ENCODE measurements around the gene OSMR. TPM values are rescaled to one million over a fixed set of nuclear protein-coding genes. Genes with fewer than 3 reads are reported as not detected.

The OSMR gene
- total and polyA plus RNA-seq, 2 of the 13 experiments (the other 11 are each of a cell fraction or from before 2014, with no cell fraction given), result 21.3 to 86.5 TPM

- no peak for TF ChIP-seq PHF20 (CRISPR knock-in tag; IDR thresholded peaks at IDR 0.05)
- TF ChIP-seq RARG (CRISPR knock-in tag; IDR thresholded peaks at IDR 0.05; ENCODE audit: low read depth), result no peak
- TF ChIP-seq BHLHE40 (IDR thresholded peaks at IDR 0.05; ENCODE audit: low read length), result no peak
- TF ChIP-seq AGO1 (IDR thresholded peaks at IDR 0.05; ENCODE audit: low read depth, low read length, poor library complexity, severe bottlenecking), result no peak
- TF ChIP-seq ZKSCAN1 (IDR thresholded peaks at IDR 0.05; ENCODE audit: low read length), result no peak
Measured at GRCh38 chr5:38802125-38802524, 43.7 kb upstream of the OSMR start (continued).

- FAIRE-seq, result no peak
- CTCF ChIA-PET (ENCODE audit: low intra/inter-chr PET ratio, low total read pairs), result no interaction called here
- TF ChIP-seq NFKBIZ (CRISPR knock-in tag; IDR thresholded peaks at IDR 0.05), result no peak
- TF ChIP-seq FOXA1 (IDR thresholded peaks at IDR 0.05), result no peak
- TF ChIP-seq FOXA1 (CRISPR knock-in tag; IDR thresholded peaks at IDR 0.05), result peak; percentile 48; the same call in 1 of the 2 replicates
- TF ChIP-seq PRPF4 (IDR thresholded peaks at IDR 0.05; ENCODE audit: low read depth, low read length, poor library complexity, severe bottlenecking), result no peak
- TF ChIP-seq ZBTB37 (CRISPR knock-in tag; IDR thresholded peaks at IDR 0.05), result no peak
- TF ChIP-seq FOXA3 (CRISPR knock-in tag; IDR thresholded peaks at IDR 0.05), result peak; percentile 50
- no peak for TF ChIP-seq CBX5 (CRISPR knock-in tag; IDR thresholded peaks at IDR 0.05; ENCODE audit: borderline replicate concordance)
- 0 out of 2 replicates have a peak, but pooled peaks have one; percentile 10 for TF ChIP-seq USF2 (IDR thresholded peaks at IDR 0.05; ENCODE audit: low read depth, low read length)
- TF ChIP-seq USF2 (CRISPR knock-in tag; IDR thresholded peaks at IDR 0.05; ENCODE audit: borderline replicate concordance), result peak; percentile 18; the same call in 1 of the 2 replicates
- no peak for TF ChIP-seq PAWR (CRISPR knock-in tag; IDR thresholded peaks at IDR 0.05; ENCODE audit: borderline replicate concordance)
Measured at GRCh38 chr5:38803246-38803645, 42.6 kb upstream of the OSMR start.

More at GRCh38 chr5:38803246-38803645, 42.6 kb upstream of the OSMR start:
- H3K27ac ChIP-seq (ENCODE audit: extremely low read length, insufficient read depth, low read length), result no peak overlapping the region
- intact Hi-C loops (cut with micrococcal nuclease; ENCODE audit: unreplicated experiment) (no loop called here), in situ Hi-C loops (cut with HindIII; ENCODE audit: extremely low pct_ligation_motif_present, low pct_unique_long_range_greater_than_20kb) (no loop called here)
- H3K9ac ChIP-seq (ENCODE audit: insufficient read depth, low read depth, low read length), result no peak overlapping the region
- WGBS (ENCODE audit: low lambda C conversion rate), result 25% methylated on average over 6 of the region's 6 CpGs
- no peak overlapping the region for H3K4me2 ChIP-seq (ENCODE audit: low read depth, low read length)
- POLR2A ChIA-PET, result no interaction called here
- BruUV-seq (replicated peaks), result no TSS peak
- H3K4me3 ChIP-seq (replicated peaks in 1 of 3; ENCODE audit: insufficient read depth in 1 of 3, low read depth in 2 of 3, low read length in 3 of 3), result no peak overlapping the region
- DNase-seq (ENCODE audit: low spot score), result no peak
- no peak for ATAC-seq
- no peaks in the 10 kb centered on the region for H3K9me3 ChIP-seq (ENCODE audit: low read length)
- no peak overlapping the region for H2AFZ ChIP-seq (ENCODE audit: low read length)
- H3K36me3 ChIP-seq (replicated peaks in 1 of 2; ENCODE audit: control insufficient read depth in 1 of 2, insufficient read depth in 2 of 2, low read length in 2 of 2), result no peaks in the 10 kb centered on the region
- no peaks in the 10 kb centered on the region for H3K4me1 ChIP-seq (ENCODE audit: insufficient read depth, low read length)
- no peaks in the 10 kb centered on the region; a peak in 2 of 5 replicates for H3K27me3 ChIP-seq (ENCODE audit: control insufficient read depth in 1 of 2, insufficient read depth in 2 of 2, low read length in 2 of 2)
- H3K79me2 ChIP-seq (ENCODE audit: insufficient read depth, low read length), result no peaks in the 10 kb centered on the region
- no peaks in the 10 kb centered on the region for H4K20me1 ChIP-seq (ENCODE audit: insufficient read depth, low read length)
